Fibroblast of mammary gland (primary cell): ENCODE results near the gene TTBK1.
"Not testable (repeated sequence)": the region's sequence is repeated elsewhere in the genome, so short reads cannot be mapped to it uniquely, and the experiment has no call there.

ENCODE experiments used
- DNase-seq: peaks from one replicate; pipeline ENCODE4 v3.0.0-alpha.2; 2010; ENCODE audit warnings: low read depth
- H3K4me3 ChIP-seq: 2 replicates; pipeline ENCODE4 v1.5.1; 2011; ENCODE audit warnings: low read depth, mild to moderate bottlenecking, low read length, moderate library complexity; ENCODE audit not compliant: control insufficient read depth
- CTCF ChIP-seq: conservative IDR thresholded peaks from 2 replicates; pipeline ENCODE4 v1.5.1; 2011; ENCODE audit warnings: low read depth, low read length, inconsistent platforms; ENCODE audit not compliant: control insufficient read depth, insufficient read depth

TTBK1 gene

DNA sequence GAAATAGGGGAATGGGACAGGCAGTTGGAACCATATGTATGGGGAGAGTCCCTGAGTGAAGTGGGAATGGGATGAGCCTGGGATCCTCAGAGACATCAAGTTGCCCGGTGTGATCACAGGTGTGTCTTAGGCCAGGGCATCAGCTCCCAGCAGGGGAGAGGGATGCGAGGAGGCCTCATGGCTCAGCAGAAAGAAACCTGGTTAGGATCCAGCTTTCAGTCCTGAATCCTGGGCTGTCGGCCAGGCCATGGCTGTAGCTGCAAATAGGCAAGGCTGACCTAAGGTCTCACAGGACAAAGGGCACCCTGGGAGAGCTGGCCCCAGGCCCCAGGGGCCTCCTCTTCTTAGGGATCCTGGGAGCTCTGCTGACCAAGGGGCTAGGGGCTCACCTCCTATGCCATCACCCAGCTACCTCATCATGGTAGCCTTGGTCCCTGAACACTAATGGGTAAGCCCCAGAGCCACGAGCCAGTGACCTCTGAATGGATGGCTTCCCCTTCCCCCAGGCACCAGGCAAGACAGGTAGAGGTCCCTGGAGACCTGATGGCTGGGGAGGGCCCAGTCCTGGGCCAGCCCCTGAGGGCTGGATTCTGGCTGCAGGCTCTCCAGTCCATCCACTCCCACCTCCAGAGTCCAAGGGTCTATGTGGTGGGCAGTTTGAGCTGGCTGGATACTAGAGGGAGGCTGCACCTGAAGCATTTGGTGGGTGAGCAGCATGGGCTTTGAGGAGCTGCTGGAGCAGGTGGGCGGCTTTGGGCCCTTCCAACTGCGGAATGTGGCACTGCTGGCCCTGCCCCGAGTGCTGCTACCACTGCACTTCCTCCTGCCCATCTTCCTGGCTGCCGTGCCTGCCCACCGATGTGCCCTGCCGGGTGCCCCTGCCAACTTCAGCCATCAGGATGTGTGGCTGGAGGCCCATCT is 54.6 kb downstream of the TTBK1 start, which contains the start of gene SLC22A7:
Gene SLC22A7, plus strand, starts transcription at position 617 of the 921 bp plus-strand sequence. Its CDS starts 99 bp downstream, at position 716.
- TF ChIP-seq CTCF: no peak
- no peak within 1 kb of the TSS for H3K4me3 ChIP-seq
- DNase-seq: peak; percentile 8

- H3K4me3 ChIP-seq: no peak overlapping the region
- TF ChIP-seq CTCF: no peak
- no peak for DNase-seq
Measured at GRCh38 chr6:43298565-43299337, 55.5 kb downstream of the TTBK1 start.

- DNase-seq: no peak
- no peak for TF ChIP-seq CTCF
- no peak overlapping the region for H3K4me3 ChIP-seq
Measured at GRCh38 chr6:43299338-43300293, 56.3 kb downstream of the TTBK1 start.

DNA sequence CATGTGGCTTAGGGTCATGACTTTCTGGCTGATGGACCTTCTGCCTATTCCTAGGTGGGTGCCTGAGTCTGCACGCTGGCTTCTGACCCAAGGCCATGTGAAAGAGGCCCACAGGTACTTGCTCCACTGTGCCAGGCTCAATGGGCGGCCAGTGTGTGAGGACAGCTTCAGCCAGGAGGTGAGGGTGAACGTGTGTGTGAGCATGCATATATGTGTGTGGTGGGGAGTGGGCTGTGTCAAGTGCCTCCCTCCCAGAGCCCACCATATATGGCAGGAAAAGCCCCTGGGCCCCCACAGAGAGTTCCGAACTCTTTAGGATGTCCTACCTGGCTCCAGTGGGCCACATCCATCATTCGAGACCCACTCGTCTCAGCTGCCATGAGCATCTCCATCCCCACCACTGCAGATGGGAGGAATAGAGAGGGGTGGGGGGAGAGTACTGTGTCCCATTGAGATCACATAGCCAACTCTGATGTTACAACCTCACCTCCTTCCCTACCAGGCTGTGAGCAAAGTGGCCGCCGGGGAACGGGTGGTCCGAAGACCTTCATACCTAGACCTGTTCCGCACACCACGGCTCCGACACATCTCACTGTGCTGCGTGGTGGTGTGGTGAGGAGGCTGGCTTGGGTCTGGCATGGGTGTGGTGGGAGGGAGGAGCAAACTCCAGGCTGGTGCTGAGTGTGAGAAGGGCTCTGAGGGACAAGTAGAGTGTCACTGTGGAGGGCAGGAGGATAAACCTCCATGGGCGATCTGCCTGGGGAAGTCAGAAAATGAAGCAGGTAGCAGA is 58.0 kb downstream of the TTBK1 start:
- no peak for DNase-seq
- no peak for TF ChIP-seq CTCF
- H3K4me3 ChIP-seq: no peak overlapping the region

- TF ChIP-seq CTCF: no peak
Measured at GRCh38 chr6:43302126-43302525, 58.8 kb downstream of the TTBK1 start.

GRCh38 chr6:43303006-43303405 is 59.7 kb downstream of the TTBK1 start:
- not testable (repeated sequence) for H3K4me3 ChIP-seq, DNase-seq

More at GRCh38 chr6:43302126-43302525, 58.8 kb downstream of the TTBK1 start:
- no peak overlapping the region for H3K4me3 ChIP-seq
- no peak for DNase-seq
